ENCODE measurements around the gene TEX35. TPM values are rescaled to one million over a fixed set of nuclear protein-coding genes. Genes with fewer than 3 reads are reported as not detected.
"Not testable (repeated sequence)": the region's sequence is repeated elsewhere in the genome, so short reads cannot be mapped to it uniquely, and the experiment has no call there.

Gene TEX35
- total RNA-seq, 2 donors from 2014 or later = not detected

GRCh38 chr1:178542554-178543289 lies 29.8 kb downstream of the TEX35 start:
- ATAC-seq (peak; percentile 89 to 91), DNase-seq (ENCODE audit: low spot score in 2 of 2) (peak; percentile 93 to 99)
- Mint-ChIP-seq H3K27ac (peak overlapping the region; percentile 85 to 86), H3K36me3 (no peaks in the 10 kb centered on the region), H3K9me3 (no peaks in the 10 kb centered on the region)

GRCh38 chr1:178543290-178543607 lies 30.3 kb downstream of the TEX35 start:
- ATAC-seq (peak; percentile 4 to 10), DNase-seq (ENCODE audit: low spot score in 2 of 2) (no peak)
- Mint-ChIP-seq H3K27ac (peak overlapping the region in 1 of 2 donors; percentile 86), H3K9me3 (no peaks in the 10 kb centered on the region), H3K36me3 (no peaks in the 10 kb centered on the region)

GRCh38 chr1:178544531-178544930 lies 31.6 kb downstream of the TEX35 start:
- Mint-ChIP-seq H3K27ac (no peak overlapping the region), H3K36me3 (no peaks in the 10 kb centered on the region), H3K9me3 (no peaks in the 10 kb centered on the region)
- no peak for DNase-seq (ENCODE audit: low spot score in 2 of 2)
- no peak for ATAC-seq

- ATAC-seq (no peak), DNase-seq (ENCODE audit: low spot score in 2 of 2) (no peak)
- peaks cover 0 to 4% of the 10 kb centered on the region in 2 donors for H3K9me3 Mint-ChIP-seq
- H3K36me3 Mint-ChIP-seq = peaks cover 0 to 7% of the 10 kb centered on the region in 2 donors
- no peak overlapping the region for H3K27ac Mint-ChIP-seq
Measured at GRCh38 chr1:178548108-178548507, 35.2 kb downstream of the TEX35 start.

- H3K36me3 Mint-ChIP-seq = peaks cover 8 to 16% of the 10 kb centered on the region in 2 donors
- ATAC-seq = no peak
- H3K9me3 Mint-ChIP-seq = peaks cover 11 to 12% of the 10 kb centered on the region in 2 donors
- no peak for DNase-seq (ENCODE audit: low spot score in 2 of 2)
- no peak overlapping the region for H3K27ac Mint-ChIP-seq
Measured at GRCh38 chr1:178551307-178551706, 38.4 kb downstream of the TEX35 start.

- Mint-ChIP-seq H3K36me3 (peaks cover 8 to 16% of the 10 kb centered on the region in 2 donors), H3K9me3 (peaks cover 11 to 12% of the 10 kb centered on the region in 2 donors), H3K27ac (no peak overlapping the region)
- ATAC-seq = no peak
- no peak for DNase-seq (ENCODE audit: low spot score in 2 of 2)
Measured at GRCh38 chr1:178551940-178552339, 39.0 kb downstream of the TEX35 start.

- DNase-seq (ENCODE audit: low spot score in 2 of 2) (no peak), ATAC-seq (no peak)
- Mint-ChIP-seq H3K9me3 (peaks cover 11 to 12% of the 10 kb centered on the region in 2 donors), H3K36me3 (peaks cover 8 to 16% of the 10 kb centered on the region in 2 donors), H3K27ac (no peak overlapping the region)
Measured at GRCh38 chr1:178552856-178553255, 39.9 kb downstream of the TEX35 start.

- Mint-ChIP-seq H3K9me3 (peaks cover 11 to 12% of the 10 kb centered on the region in 2 donors), H3K36me3 (peaks cover 8 to 16% of the 10 kb centered on the region in 2 donors)
- not testable (repeated sequence) for H3K27ac Mint-ChIP-seq; ATAC-seq; DNase-seq (ENCODE audit: low spot score in 2 of 2)
Measured at GRCh38 chr1:178554351-178554750, 41.4 kb downstream of the TEX35 start.

GRCh38 chr1:178555613-178556012 lies 42.7 kb downstream of the TEX35 start:
- not testable (repeated sequence) for DNase-seq (ENCODE audit: low spot score in 2 of 2); H3K27ac Mint-ChIP-seq; ATAC-seq
- Mint-ChIP-seq H3K36me3 (peaks cover 8 to 12% of the 10 kb centered on the region in 2 donors), H3K9me3 (peaks cover 11 to 12% of the 10 kb centered on the region in 2 donors)

GRCh38 chr1:178558816-178559215 lies 45.9 kb downstream of the TEX35 start:
- peaks cover 2 to 10% of the 10 kb centered on the region in 2 donors for H3K9me3 Mint-ChIP-seq
- not testable (repeated sequence) for ATAC-seq; H3K27ac Mint-ChIP-seq; DNase-seq (ENCODE audit: low spot score in 2 of 2); H3K36me3 Mint-ChIP-seq

GRCh38 chr1:178560871-178561376 lies 48.0 kb downstream of the TEX35 start:
- no peaks in the 10 kb centered on the region for H3K36me3 Mint-ChIP-seq
- H3K9me3 Mint-ChIP-seq = peaks cover 0 to 4% of the 10 kb centered on the region in 2 donors
- no peak for ATAC-seq
- DNase-seq (ENCODE audit: low spot score in 2 of 2) = no peak
- no peak overlapping the region for H3K27ac Mint-ChIP-seq

- ATAC-seq = no peak
Measured at GRCh38 chr1:178563099-178563820, 50.4 kb downstream of the TEX35 start.

GRCh38 chr1:178564086-178564782 lies 51.3 kb downstream of the TEX35 start:
- Mint-ChIP-seq H3K27ac (no peak overlapping the region), H3K36me3 (no peaks in the 10 kb centered on the region), H3K9me3 (peaks cover 0 to 4% of the 10 kb centered on the region in 2 donors)
- no peak for ATAC-seq
- no peak for DNase-seq (ENCODE audit: low spot score in 2 of 2)

More at GRCh38 chr1:178563099-178563820, 50.4 kb downstream of the TEX35 start:
- Mint-ChIP-seq H3K36me3 (no peaks in the 10 kb centered on the region), H3K9me3 (peaks cover 0 to 4% of the 10 kb centered on the region in 2 donors), H3K27ac (no peak overlapping the region)
- DNase-seq (ENCODE audit: low spot score in 2 of 2) = no peak

- Mint-ChIP-seq H3K9me3 (peaks cover 0 to 4% of the 10 kb centered on the region in 2 donors), H3K27ac (no peak overlapping the region), H3K36me3 (no peaks in the 10 kb centered on the region)
- no peak for DNase-seq (ENCODE audit: low spot score in 2 of 2)
- ATAC-seq = no peak
Measured at GRCh38 chr1:178564783-178565180, 51.9 kb downstream of the TEX35 start.

- Mint-ChIP-seq H3K27ac (no peak overlapping the region), H3K36me3 (no peaks in the 10 kb centered on the region), H3K9me3 (peaks cover 0 to 4% of the 10 kb centered on the region in 2 donors)
- no peak for DNase-seq (ENCODE audit: low spot score in 2 of 2)
- ATAC-seq = no peak
Measured at GRCh38 chr1:178565586-178565985, 52.7 kb downstream of the TEX35 start.

GRCh38 chr1:178566187-178566586 lies 53.3 kb downstream of the TEX35 start:
- Mint-ChIP-seq H3K9me3 (peaks cover 0 to 4% of the 10 kb centered on the region in 2 donors), H3K36me3 (no peaks in the 10 kb centered on the region), H3K27ac (no peak overlapping the region)
- no peak for DNase-seq (ENCODE audit: low spot score in 2 of 2)
- ATAC-seq = peak; percentile 72 to 73

GRCh38 chr1:178571807-178572206 lies 58.9 kb downstream of the TEX35 start:
- no peaks in the 10 kb centered on the region for H3K36me3 Mint-ChIP-seq
- no peak for DNase-seq (ENCODE audit: low spot score in 2 of 2)
- no peak overlapping the region for H3K27ac Mint-ChIP-seq
- H3K9me3 Mint-ChIP-seq = no peaks in the 10 kb centered on the region
- no peak for ATAC-seq
